Subcutaneous abdominal adipose tissue (tissue), 5 donors: Measurements from ENCODE around the gene SUV39H2.

Experiments
- H3K27ac ChIP-seq: one replicate; pipeline ENCODE4 v1.7.0; 2013; ENCODE audit warnings: low read depth, mild to moderate bottlenecking, inconsistent platforms, low read length, moderate library complexity
- H3K27me3 ChIP-seq, 5 donors: one replicate each; pipeline ENCODE4 v1.7.0; 2013; ENCODE audit warnings: low read length in 5 of 5, inconsistent platforms in 1 of 5; ENCODE audit not compliant: control insufficient read depth in 5 of 5, insufficient read depth in 4 of 5
- H3K36me3 ChIP-seq, 5 donors: one replicate each; pipeline ENCODE4 v1.7.0; 2013; ENCODE audit warnings: low read length in 5 of 5; ENCODE audit not compliant: control insufficient read depth in 5 of 5, insufficient read depth in 5 of 5
- H3K4me1 ChIP-seq, 5 donors: one replicate each; pipeline ENCODE4 v1.7.0; 2013; ENCODE audit warnings: low read length in 5 of 5, mild to moderate bottlenecking in 3 of 5, moderate library complexity in 1 of 5; ENCODE audit not compliant: control insufficient read depth in 5 of 5, insufficient read depth in 5 of 5
- H3K4me3 ChIP-seq, 5 donors: one replicate each; pipeline ENCODE4 v1.7.0; 2013; ENCODE audit warnings: low read length in 5 of 5, low read depth in 1 of 5
- H3K9ac ChIP-seq, 5 donors: one replicate each; pipeline ENCODE4 v1.7.0; 2013; ENCODE audit warnings: low read length in 5 of 5, mild to moderate bottlenecking in 4 of 5, moderate library complexity in 3 of 5
- H3K9me3 ChIP-seq, 5 donors: one replicate each; pipeline ENCODE4 v1.7.0; 2013; ENCODE audit warnings: low read length in 5 of 5; ENCODE audit not compliant: control insufficient read depth in 5 of 5
- donor health status: healthy.
- donor health status: healthy.
- donor health status: healthy.
- donor health status: healthy.
- donor health status: healthy.

The SUV39H2 gene

GRCh38 chr10:14878266-14879123 lies at the start of gene SUV39H2:
TSS of gene SUV39H2 (plus strand) at chr10:14878866. CDS start at chr10:14878889, 23 bp downstream.
- H3K36me3 ChIP-seq = no peaks in the 10 kb centered on the region
- H3K9me3 ChIP-seq = no peaks in the 10 kb centered on the region
- peak within 1 kb of the TSS; percentile 85 to 95 (median 90) for H3K4me3 ChIP-seq

DNA sequence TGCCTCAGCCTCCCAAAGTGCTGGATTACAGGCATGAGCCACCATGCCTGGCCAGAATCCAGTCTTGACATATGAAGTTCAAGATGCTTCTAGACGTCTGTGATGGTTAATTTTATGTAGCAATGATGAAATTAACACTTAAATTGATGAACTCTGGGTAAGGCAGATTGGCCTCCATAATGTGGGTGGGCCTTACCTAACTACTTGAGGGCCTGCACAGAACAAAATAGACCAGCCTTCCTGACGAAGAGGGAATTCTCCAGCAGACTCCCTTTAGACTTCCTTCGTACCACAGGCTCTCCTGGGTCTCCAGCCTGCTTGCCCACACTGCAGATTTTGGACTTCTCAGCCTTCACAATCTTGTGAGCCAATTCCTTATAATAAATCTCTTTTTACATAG lies 45.6 kb upstream of the SUV39H2 start:
- Histone ChIP-seq H3K4me3 (no peak overlapping the region), H3K9me3 (no peaks in the 10 kb centered on the region), H3K9ac (no peak overlapping the region), H3K4me1 (peaks cover 8 to 13% (median 12%) of the 10 kb centered on the region in 5 donors), H3K27me3 (no peaks in the 10 kb centered on the region), H3K27ac (no peak overlapping the region), H3K36me3 (peaks cover 0 to 6% (median 0%) of the 10 kb centered on the region in 5 donors)

More at GRCh38 chr10:14878266-14879123, at the start of gene SUV39H2:
- Histone ChIP-seq H3K9ac (peak within 1 kb of the TSS; percentile 84 to 98 (median 92)), H3K27me3 (no peaks in the 10 kb centered on the region), H3K27ac (peak within 1 kb of the TSS; percentile 97), H3K4me1 (peaks cover 4 to 42% (median 38%) of the 10 kb centered on the region in 5 donors)

DNA sequence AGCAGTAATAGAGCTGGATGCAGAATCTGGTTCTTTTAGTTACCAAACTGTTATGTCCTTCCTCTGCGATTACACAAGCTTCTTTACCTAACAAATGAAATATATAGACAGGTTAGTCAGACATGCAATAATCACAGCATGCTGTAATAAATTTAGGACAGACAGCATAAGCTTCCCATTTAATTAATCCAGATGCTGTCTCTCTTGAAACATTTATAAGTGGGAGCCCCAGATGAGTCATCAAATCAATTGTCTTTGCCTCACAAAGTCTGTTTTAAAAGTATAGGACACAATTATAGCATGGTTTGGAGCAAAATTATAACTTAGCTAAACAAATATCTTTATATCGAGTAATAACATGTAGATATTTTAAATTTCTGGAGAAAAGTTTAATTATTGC lies 42.5 kb upstream of the SUV39H2 start:
- Histone ChIP-seq H3K4me1 (peaks cover 9 to 26% (median 23%) of the 10 kb centered on the region in 5 donors), H3K9ac (no peak overlapping the region), H3K9me3 (no peaks in the 10 kb centered on the region), H3K36me3 (peaks cover 0 to 14% (median 3%) of the 10 kb centered on the region in 5 donors), H3K27ac (no peak overlapping the region), H3K4me3 (no peak overlapping the region), H3K27me3 (no peaks in the 10 kb centered on the region)

DNA sequence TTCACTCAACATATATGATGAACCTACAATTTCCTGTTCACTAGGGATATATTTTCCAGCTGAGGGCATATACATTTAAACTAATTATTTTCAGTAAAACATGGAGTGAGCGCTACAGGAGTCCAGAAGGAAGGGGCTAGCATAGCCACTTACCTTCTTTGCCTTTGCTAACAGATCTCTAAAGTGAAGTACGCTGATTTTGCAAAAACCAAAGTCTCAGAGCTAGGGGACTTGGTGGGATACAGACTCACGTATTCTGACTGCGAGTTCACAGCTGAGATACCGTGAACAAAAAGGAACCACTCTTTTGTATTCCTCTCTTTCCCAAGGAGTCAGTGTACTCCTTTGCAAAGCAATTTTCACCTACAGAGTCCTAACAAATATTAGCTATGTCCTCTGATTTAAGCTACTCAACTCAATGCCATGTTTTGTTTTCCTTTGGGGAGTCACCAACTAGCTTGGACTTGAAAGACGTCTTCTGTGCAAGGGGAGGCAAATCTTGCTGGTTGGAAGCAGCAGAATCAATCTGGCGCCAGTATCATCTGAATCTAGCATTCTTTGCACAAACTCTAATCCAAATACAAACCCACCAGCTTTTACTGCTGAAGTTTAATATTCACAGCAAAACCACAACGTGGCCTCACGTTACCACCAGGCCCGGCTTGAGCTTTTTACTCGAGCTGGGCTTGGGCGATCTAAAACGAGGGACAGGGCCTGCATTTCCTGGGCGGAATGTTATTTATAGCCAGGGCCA lies 41.5 kb upstream of the SUV39H2 start:
- peaks cover 9 to 26% (median 23%) of the 10 kb centered on the region in 5 donors for H3K4me1 ChIP-seq
- peak overlapping the region; percentile 78 to 98 (median 95) for H3K4me3 ChIP-seq
- H3K36me3 ChIP-seq = peaks cover 9 to 24% (median 11%) of the 10 kb centered on the region in 5 donors
- no peaks in the 10 kb centered on the region for H3K27me3 ChIP-seq
- peak overlapping the region; percentile 94 for H3K27ac ChIP-seq
- H3K9me3 ChIP-seq = no peaks in the 10 kb centered on the region
- H3K9ac ChIP-seq = peak overlapping the region; percentile 87 to 90 (median 89)

GRCh38 chr10:14837757-14838581 lies 40.7 kb upstream of the SUV39H2 start, which contains the start of the genes CDNF, HSPA14 and MSANTD7:
TSS of gene CDNF (minus strand) at chr10:14838037. CDS start at chr10:14837946, 91 bp downstream.
TSS of gene HSPA14 (plus strand) at chr10:14838306. CDS start at chr10:14838403, 97 bp downstream.
TSS of gene MSANTD7 (plus strand) at chr10:14838306. CDS start at chr10:14842285, 3,979 bp downstream.
- Histone ChIP-seq H3K4me1 (peaks cover 9 to 26% (median 23%) of the 10 kb centered on the region in 5 donors), H3K27me3 (no peaks in the 10 kb centered on the region), H3K9ac (peak within 1 kb of the TSS; percentile 87 to 99 (median 94)), H3K9me3 (no peaks in the 10 kb centered on the region), H3K36me3 (peaks cover 13 to 32% (median 17%) of the 10 kb centered on the region in 5 donors), H3K4me3 (peak within 1 kb of the TSS; percentile 79 to 98 (median 95)), H3K27ac (peak within 1 kb of the TSS; percentile 94)

DNA sequence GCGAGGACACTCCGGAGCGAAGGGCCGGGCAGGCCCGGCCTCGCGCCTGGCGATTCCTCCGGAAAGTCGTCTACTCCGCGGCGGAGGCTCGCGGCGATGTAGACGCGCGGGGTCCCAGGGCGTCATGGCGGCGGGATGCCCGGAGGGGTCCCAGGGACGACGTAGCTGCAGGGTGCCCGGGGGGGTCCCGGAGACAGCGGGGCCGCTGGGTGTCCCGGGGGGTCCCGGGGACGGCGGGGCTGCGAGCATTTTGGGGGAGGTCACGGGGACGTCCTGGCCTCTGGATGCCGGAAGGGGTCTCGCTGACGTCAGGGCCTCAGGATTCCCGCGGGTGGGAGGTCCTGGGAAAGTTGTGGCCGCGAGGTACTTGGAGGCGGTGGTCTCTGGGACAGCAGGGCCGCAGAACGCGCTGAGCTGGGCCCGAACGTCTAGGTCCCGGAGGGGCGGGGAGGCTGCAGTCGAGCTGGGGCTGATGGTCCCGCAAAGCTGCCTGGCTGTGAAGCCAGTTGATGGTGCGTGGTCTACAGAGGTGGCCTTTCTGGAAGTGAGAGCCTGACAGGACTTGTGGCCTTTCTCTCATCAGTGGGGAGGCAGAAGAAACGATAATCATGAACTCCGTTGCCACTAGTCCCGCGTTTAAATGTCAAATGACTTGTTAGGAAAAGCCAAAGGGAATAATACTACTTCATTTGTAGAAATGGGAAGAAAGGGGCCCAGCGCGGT lies 39.9 kb upstream of the SUV39H2 start:
- no peaks in the 10 kb centered on the region for H3K27me3 ChIP-seq
- peaks cover 9 to 26% (median 23%) of the 10 kb centered on the region in 5 donors for H3K4me1 ChIP-seq
- H3K4me3 ChIP-seq = peak overlapping the region; percentile 79 to 98 (median 95)
- H3K9me3 ChIP-seq = no peaks in the 10 kb centered on the region
- peaks cover 15 to 34% (median 25%) of the 10 kb centered on the region in 5 donors for H3K36me3 ChIP-seq
- H3K27ac ChIP-seq = peak overlapping the region; percentile 94
- H3K9ac ChIP-seq = peak overlapping the region; percentile 87 to 99 (median 94)

DNA sequence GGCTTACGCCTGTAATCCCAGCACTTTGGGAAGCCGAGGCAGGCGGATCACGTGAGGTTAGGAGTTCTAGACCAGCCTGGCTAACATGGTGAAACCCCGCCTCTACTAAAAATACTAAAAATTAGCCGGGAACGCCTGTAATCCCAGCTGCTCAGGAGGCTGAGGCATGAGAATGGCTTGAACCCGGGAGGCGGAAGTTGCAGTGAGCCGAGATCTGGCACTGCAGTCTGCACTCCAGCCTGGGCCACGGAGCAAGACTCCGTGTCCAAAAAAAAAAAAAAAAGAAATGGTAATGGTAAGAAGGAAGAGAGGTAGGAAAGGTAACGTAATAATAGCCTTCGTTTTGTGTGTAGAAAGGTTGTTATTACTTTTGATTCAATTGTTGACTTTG lies 39.4 kb upstream of the SUV39H2 start:
- Histone ChIP-seq H3K9me3 (no peaks in the 10 kb centered on the region), H3K4me1 (peaks cover 9 to 26% (median 23%) of the 10 kb centered on the region in 5 donors), H3K27me3 (no peaks in the 10 kb centered on the region), H3K4me3 (peak overlapping the region; percentile 79 to 98 (median 95)), H3K9ac (peak overlapping the region; percentile 82 to 99 (median 94)), H3K36me3 (peaks cover 21 to 39% (median 31%) of the 10 kb centered on the region in 5 donors), H3K27ac (peak overlapping the region; percentile 94)

GRCh38 chr10:14840178-14840577 lies 38.5 kb upstream of the SUV39H2 start:
- Histone ChIP-seq H3K27me3 (no peaks in the 10 kb centered on the region), H3K27ac (no peak overlapping the region), H3K9ac (no peak overlapping the region), H3K9me3 (no peaks in the 10 kb centered on the region), H3K4me1 (peaks cover 9 to 26% (median 23%) of the 10 kb centered on the region in 5 donors), H3K36me3 (peaks cover 26 to 44% (median 35%) of the 10 kb centered on the region in 5 donors), H3K4me3 (no peak overlapping the region)
